ENCODE results near the gene POTEI. TPM values are rescaled to one million over a fixed set of nuclear protein-coding genes. Genes with fewer than 3 reads are reported as not detected.
"Not testable (repeated sequence)": the region's sequence is repeated elsewhere in the genome, so short reads cannot be mapped to it uniquely, and the experiment has no call there.

The POTEI gene
- polyA plus RNA-seq (ENCODE audit: insufficient read length in 3 of 3), result under 1 TPM; 0.16 to 0.50 (median 0.21) TPM
- long read RNA-seq, donor 1, result 0 reads
- long read RNA-seq, donor 2, result 0 reads
- long read RNA-seq, donor 3, result 0 reads
- long read RNA-seq, donor 4, result 0 reads
- long read RNA-seq, donor 5, result 0 reads
- long read RNA-seq, donor 6, result 0 reads
- long read RNA-seq, donor 7, result 0 reads
- long read RNA-seq, donor 8, partial matches to known transcripts, result 0 of 7 reads
- long read RNA-seq, donor 8, other reads (novel, unspliced or antisense), result 7 of 7 reads
- long read RNA-seq, donor 9, result 0 reads
- long read RNA-seq, donor 10, result 0 reads
- long read RNA-seq, donor 11, result 0 reads
- long read RNA-seq, donor 12, result 0 reads
- long read RNA-seq, donor 13, result 0 reads
- long read RNA-seq, donor 14, result 0 reads
- long read RNA-seq, donor 15, partial matches to known transcripts, result 15 of 20 reads
- long read RNA-seq, donor 15, other reads (novel, unspliced or antisense), result 5 of 20 reads
- long read RNA-seq, donor 16, result 0 reads

- DNase-seq, result not testable (repeated sequence)
These were observed at the start of gene POTEI for GRCh38 chr2:130509228-130509627. POTEI (minus strand) TSS chr2:130509328; CDS start chr2:130509235, 93 bp downstream.

GRCh38 chr2:130556441-130556840 lies 47.3 kb upstream of the POTEI start:
- not testable (repeated sequence) for DNase-seq

- not testable (repeated sequence) for DNase-seq
These were observed 45.0 kb upstream of the POTEI start for GRCh38 chr2:130554178-130554577.

DNA sequence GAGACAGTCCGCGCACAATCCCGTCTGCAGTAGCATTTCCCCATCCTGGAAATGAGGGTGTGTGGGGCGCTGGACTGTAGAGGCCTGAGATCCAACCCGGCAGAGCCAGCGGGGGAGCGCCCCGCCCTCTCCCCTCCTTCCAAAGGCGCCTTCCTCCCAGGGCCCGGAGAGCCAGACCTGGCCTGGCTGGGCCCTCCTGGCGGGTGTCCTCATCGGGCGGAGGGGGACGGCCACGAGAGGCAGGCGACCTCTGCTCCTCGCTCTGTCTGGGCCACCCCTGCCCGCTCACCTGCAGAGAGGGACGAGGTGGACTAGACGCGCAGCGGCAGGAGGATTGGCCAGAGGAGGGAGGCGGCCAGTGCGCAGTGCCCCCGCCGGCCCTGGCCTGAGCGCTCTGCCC lies 40.3 kb upstream of the POTEI start:
- DNase-seq, result not testable (repeated sequence)

DNA sequence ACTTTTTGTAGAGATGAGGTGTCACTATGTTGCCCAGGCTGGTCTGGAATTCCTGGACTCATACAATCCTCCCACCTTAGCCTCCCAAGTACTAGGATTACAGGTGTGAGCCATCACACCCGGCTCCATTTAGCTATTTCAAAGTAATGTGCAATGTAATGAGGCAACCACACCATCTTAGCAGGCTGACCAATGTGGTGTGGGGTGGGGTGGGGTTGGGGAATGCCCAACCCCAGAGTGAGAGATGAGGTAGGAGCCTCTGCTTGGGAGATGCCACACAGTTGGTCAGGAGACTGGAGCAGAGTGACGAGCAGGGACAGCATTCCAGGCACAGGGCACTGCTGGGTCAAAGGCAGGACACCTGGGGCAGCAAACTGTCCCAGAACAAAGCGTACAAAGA lies 39.3 kb upstream of the POTEI start:
- DNase-seq, result not testable (repeated sequence)

DNA sequence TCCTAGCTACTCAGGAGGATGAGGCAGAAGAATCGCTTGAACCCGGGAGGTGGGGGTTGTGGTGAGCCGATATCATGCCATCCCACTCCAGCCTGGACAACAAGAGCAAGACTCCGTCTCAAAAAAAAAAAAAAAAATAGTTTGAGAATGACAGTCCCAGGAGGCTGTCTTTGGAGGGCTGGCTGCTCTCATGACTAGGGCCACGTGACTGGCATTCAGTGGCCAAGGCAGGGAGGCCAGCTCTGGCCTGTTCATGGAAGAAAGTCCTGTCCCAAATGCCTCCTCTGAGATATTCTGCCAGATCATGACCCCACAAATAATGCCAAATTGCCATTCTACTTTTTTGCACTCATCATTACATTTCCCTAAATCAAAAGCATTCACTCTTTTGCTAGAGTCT lies 35.9 kb upstream of the POTEI start:
- not testable (repeated sequence) for DNase-seq

GRCh38 chr2:130543785-130544528 lies 34.8 kb upstream of the POTEI start:
- not testable (repeated sequence) for DNase-seq

DNA sequence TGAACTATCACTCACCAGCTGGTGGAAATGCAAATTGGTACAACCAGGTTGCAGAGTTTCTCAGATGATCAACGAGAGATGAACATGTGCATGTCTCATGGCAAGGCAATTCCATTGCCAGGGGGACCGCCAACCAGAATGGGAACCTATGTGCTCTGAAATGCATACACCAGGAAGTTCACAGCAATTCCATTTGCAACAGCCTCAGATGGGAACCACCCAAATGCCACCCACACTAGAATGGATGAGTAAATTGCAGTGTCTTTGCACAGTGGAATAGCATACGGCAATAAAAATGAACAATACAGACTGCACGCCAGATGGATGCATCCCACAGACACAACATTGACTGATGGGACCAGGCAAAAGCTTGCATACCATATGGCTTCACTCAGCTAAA lies 33.7 kb upstream of the POTEI start:
- DNase-seq, result not testable (repeated sequence)

DNA sequence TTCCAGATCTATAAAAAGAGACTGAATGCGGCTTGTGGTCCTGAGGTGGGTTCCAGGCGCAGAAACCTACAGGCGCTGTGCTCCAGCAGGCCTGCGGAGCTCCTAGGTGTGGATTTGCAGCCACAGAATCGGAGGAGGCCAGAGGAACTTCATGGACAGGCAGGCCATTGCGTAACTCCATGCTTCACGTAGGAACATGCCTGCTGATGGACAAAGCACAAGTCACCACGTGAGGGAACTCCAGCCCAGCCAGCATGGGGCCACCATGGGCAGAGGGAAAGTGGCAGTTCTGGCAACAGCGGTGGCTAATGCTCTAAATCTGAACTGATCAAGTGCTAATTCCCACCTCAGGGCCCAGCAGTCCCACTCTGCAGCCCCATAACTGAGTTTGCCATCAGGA lies 29.1 kb upstream of the POTEI start:
- DNase-seq, result not testable (repeated sequence)

GRCh38 chr2:130536654-130537053 lies 27.5 kb upstream of the POTEI start:
- DNase-seq, result not testable (repeated sequence)

DNA sequence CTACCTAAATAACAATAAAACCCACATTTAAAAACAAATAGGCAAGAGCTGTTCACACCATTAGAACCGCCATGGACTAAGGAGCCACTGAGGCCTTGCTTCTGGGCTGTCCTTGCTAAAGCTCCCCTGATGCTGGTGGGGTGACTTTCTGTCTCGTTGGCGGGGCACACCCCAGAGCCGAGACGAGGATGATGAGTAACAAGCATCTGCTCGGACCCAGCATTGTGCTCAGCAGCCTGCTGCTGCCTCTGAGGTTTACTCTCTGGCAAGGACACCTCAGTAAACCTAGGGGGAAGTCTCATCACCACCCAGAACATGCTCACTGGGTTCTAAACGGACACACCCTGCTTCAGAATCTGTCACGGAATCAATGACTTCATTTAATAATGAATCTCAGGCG lies 22.5 kb upstream of the POTEI start:
- DNase-seq, result not testable (repeated sequence)

DNA sequence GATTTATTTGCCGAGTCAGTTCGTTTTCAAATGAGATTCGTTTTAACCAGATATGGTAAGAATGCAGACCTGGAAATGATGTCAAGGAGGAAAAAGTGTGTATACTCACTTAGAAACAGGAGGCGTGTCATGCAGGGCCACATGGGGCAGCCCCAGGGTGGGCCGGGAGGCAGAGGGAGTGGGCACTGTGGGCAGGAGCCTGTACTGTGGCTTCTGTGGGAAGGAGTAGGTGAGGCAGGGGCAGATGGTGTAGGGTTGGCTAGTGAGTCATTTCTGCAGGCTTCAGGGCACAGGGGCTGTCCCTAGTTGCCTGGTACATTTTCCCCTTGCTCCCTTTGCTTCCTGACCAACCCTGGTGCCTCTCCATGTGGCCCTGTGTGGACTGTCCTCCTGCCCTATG lies 22.1 kb upstream of the POTEI start:
- not testable (repeated sequence) for DNase-seq

GRCh38 chr2:130530212-130530611 lies 21.1 kb upstream of the POTEI start:
- not testable (repeated sequence) for DNase-seq

DNA sequence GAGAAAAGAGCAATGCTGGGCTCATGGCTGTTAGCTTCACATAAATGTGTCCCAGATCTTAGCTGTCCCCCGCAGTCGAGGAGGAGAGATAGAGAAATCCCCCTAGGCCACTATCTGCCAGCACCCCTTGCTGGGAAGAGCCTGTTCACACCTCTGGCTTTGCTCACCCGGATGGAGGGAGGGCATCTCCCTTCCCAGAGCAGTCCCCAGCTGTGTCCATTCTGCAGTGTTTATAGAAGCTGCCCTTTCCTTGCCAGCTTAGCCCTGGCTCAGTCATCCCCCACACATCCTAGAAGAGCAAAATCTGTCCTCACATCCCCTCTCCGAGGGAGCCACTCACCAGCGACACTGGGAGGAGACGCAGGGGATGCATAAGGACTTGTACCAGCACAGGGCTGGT lies 20.4 kb upstream of the POTEI start:
- DNase-seq, result not testable (repeated sequence)

GRCh38 chr2:130527365-130527967 lies 18.3 kb upstream of the POTEI start:
- not testable (repeated sequence) for DNase-seq

DNA sequence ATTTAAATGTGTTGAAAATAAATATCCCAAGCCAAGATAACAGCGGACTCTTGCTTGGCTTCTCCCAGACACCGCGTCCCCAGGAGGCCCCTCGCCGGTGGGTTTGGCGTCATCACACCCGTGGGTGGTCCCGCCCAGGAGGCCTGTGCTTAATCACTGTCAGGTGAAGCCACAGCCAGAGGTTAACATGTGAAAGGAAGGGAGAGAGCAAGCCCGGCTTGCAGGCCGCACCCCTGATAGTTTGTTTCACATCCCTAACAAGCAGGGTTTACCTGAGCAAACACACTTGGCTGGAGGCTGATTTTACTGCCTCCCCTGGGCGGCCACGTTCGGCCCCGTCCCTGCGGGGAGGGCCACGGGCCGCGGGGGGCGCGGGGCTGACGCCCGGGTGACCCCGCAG lies 13.3 kb upstream of the POTEI start:
- DNase-seq, result not testable (repeated sequence)

DNA sequence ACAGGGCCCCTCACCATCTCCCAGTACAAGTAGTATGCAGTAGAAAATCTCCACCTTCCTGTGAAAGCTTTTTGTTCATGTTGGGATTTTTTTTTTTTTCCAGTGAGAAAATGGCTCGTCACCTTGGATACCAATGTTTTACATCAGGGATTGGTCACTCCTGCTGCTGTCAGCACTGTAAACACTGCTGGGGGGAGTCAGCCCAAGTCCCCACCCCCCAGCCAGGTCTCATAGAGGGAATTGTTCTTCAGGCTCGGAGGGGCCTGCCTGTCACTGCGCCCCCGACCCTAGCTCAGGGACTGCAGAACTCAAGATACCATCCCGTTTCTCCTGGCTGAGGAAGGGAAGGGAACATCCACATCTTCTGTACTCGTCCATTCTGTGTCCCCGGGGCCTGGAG lies 11.9 kb upstream of the POTEI start, which contains the start of gene CFC1B:
Gene CFC1B (plus strand): TSS at position 231 of the 400 bp plus-strand sequence. CDS start 263 bp downstream, outside the sequence.
- DNase-seq, result not testable (repeated sequence)

- not testable (repeated sequence) for DNase-seq
These were observed 9.5 kb upstream of the POTEI start for GRCh38 chr2:130518516-130519106.

GRCh38 chr2:130511747-130512451 lies 2.8 kb upstream of the POTEI start:
- not testable (repeated sequence) for DNase-seq

GRCh38 chr2:130510807-130511746 lies 1.9 kb upstream of the POTEI start:
- DNase-seq, result not testable (repeated sequence)
